K562 (cell line): Measurements from ENCODE around the gene PCDH18. TPM values are rescaled to one million over a fixed set of nuclear protein-coding genes. Genes with fewer than 3 reads are reported as not detected.
A peak's percentile ranks its signal among the peaks of the same experiment; 100 is the strongest.

Experiments
- ATAC-seq: fragments of 200-7000 bp; cut with Tn5 transposase; 3 replicates; pipeline ENCODE4 v1.9.1; 2020; ENCODE audit warnings: moderate library complexity
- Bru-seq: library from RNA; stranded (reverse); fragments of 400-500 nt; gene quantifications from one replicate; lab custom pipeline; 2021; lab: Mats Ljungman, UMichigan
- BruChase-seq, 2 experiments: library from RNA; stranded (reverse); fragments of 400-500 nt; gene quantifications; one replicate each; lab custom pipeline; 2021; lab: Mats Ljungman, UMichigan
- BruUV-seq: library from RNA; stranded (reverse); fragments of 400-500 nt; replicated peaks from 2 replicates; lab custom pipeline; 2021; lab: Mats Ljungman, UMichigan
- CTCF ChIA-PET: fragments of 300-600 bp; formaldehyde crosslinking; extraction: SDS; loops from one replicate; lab custom pipeline; 2021; ENCODE audit warnings: low intra/inter-chr PET ratio; lab: Yijun Ruan, JAX
- POLR2A ChIA-PET: fragments of 300-600, 350-650 bp; sonication (Branson Sonifier 250); formaldehyde crosslinking; extraction: SDS; loops from one replicate; lab custom pipeline; 2021; ENCODE audit warnings: antibody characterized with exemption, inconsistent platforms; lab: Yijun Ruan, JAX
- DNase-seq, 4 experiments: peaks; one replicate each; pipeline versions ENCODE4 v3.0.0 to v3.0.0-alpha.2; 2011 to 2018; ENCODE audit warnings: low spot score in 3 of 4, mixed read lengths in 3 of 4; ENCODE audit errors: extremely low read depth in 1 of 4
- FAIRE-seq: peaks from 2 replicates; lab custom pipeline; 2011; peaks lifted over from hg19 to GRCh38; lab: Jason Lieb, UNC
- H2AFZ ChIP-seq: 2 replicates; pipeline ENCODE4 v1.6.0; 2011; ENCODE audit warnings: low read depth, low read length, control low read depth, inconsistent platforms
- H3K27ac ChIP-seq: fragments of 200-600 bp; 3 replicates; pipeline ENCODE4 v1.8.0; 2011; ENCODE audit warnings: low read depth, mild to moderate bottlenecking, control low read depth, inconsistent platforms, low read length, moderate library complexity, mixed read lengths; ENCODE audit errors: extremely low read depth
- H3K27me3 ChIP-seq, 2 experiments: fragments of 300-600 bp in 1 of 2; 2 replicates in 1 of 2; 3 replicates in 1 of 2; pipeline versions ENCODE4 v1.6.0 to v1.8.0; 2011; ENCODE audit warnings: inconsistent platforms in 2 of 2, low read length in 2 of 2, mild to moderate bottlenecking in 1 of 2, mixed read lengths in 1 of 2, moderate library complexity in 1 of 2; ENCODE audit not compliant: control insufficient read depth in 2 of 2, insufficient read depth in 2 of 2
- H3K36me3 ChIP-seq: fragments of 300-600 bp; 3 replicates; pipeline ENCODE4 v1.8.0; 2011; ENCODE audit warnings: mild to moderate bottlenecking, low read length, inconsistent platforms; ENCODE audit not compliant: control insufficient read depth, insufficient read depth
- H3K4me1 ChIP-seq, 2 experiments: fragments of 200-600 bp in 1 of 2; replicated peaks in 1 of 2; 2 replicates in 1 of 2; 3 replicates in 1 of 2; pipeline versions ENCODE4 v1.5.1 to v1.8.0; 2011; ENCODE audit warnings: inconsistent platforms in 2 of 2, low read length in 2 of 2, mild to moderate bottlenecking in 1 of 2, mixed read lengths in 1 of 2, moderate library complexity in 1 of 2; ENCODE audit not compliant: control insufficient read depth in 2 of 2, insufficient read depth in 2 of 2
- H3K4me2 ChIP-seq: 2 replicates; pipeline ENCODE4 v1.6.1; 2011; ENCODE audit warnings: low read length, control low read depth, inconsistent platforms, mixed read lengths; ENCODE audit not compliant: insufficient read depth
- H3K4me3 ChIP-seq: fragments of 200-600 bp; sonication (generic), shearing (Covaris generic); 2 replicates; pipeline ENCODE4 v1.5.1; 2016; ENCODE audit warnings: control low read depth, inconsistent platforms
- H3K79me2 ChIP-seq: fragments of 200-600 bp; 3 replicates; pipeline ENCODE4 v1.8.0; 2011; ENCODE audit warnings: low read length, inconsistent platforms; ENCODE audit not compliant: control insufficient read depth, insufficient read depth
- H3K9ac ChIP-seq, 2 experiments: 2 replicates each; pipeline versions ENCODE4 v1.6.0 to v1.6.1; 2011; ENCODE audit warnings: low read depth in 2 of 2, low read length in 2 of 2, control low read depth in 1 of 2, inconsistent platforms in 1 of 2, mild to moderate bottlenecking in 1 of 2, mixed read lengths in 1 of 2; ENCODE audit not compliant: insufficient read depth in 1 of 2
- H3K9me1 ChIP-seq: one replicate; pipeline ENCODE4 v1.6.0; 2011; ENCODE audit warnings: inconsistent platforms, mild to moderate bottlenecking, low read length, moderate library complexity; ENCODE audit not compliant: control insufficient read depth, insufficient read depth
- H3K9me3 ChIP-seq: replicated peaks from 2 replicates; pipeline ENCODE4 v1.5.1; 2011; ENCODE audit warnings: low read depth, low read length, inconsistent platforms; ENCODE audit not compliant: control insufficient read depth, insufficient read depth
- H4K20me1 ChIP-seq: replicated peaks from 2 replicates; pipeline ENCODE4 v1.6.1; 2011; ENCODE audit warnings: low read length, inconsistent platforms, mixed read lengths; ENCODE audit not compliant: control insufficient read depth, insufficient read depth
- CTBP1 ChIP-seq: fragments of 450-650 bp; IDR thresholded peaks from 2 replicates; pipeline ENCODE4 v1.6.1; 2016; ENCODE audit warnings: borderline replicate concordance
- FOXO4 ChIP-seq: fragments of 450-650 bp; formaldehyde crosslinking; IDR thresholded peaks from 2 replicates; pipeline ENCODE4 v1.4.0; 2020; ENCODE audit warnings: mild to moderate bottlenecking, moderate library complexity
- KDM2B ChIP-seq: fragments of 250-450 bp; sonication (Bioruptor Pico); IDR thresholded peaks from 2 replicates; pipeline ENCODE4 v1.8.0; 2021; ENCODE audit warnings: mild to moderate bottlenecking, moderate library complexity
- KDM5B ChIP-seq: fragments of 200-600 bp; sonication (generic); IDR thresholded peaks from 2 replicates; pipeline ENCODE4 v1.6.1; 2012; ENCODE audit warnings: low read depth, mild to moderate bottlenecking, moderate library complexity, low read length, control low read depth, inconsistent platforms; ENCODE audit not compliant: insufficient replicate concordance
- MTA2 ChIP-seq: fragments of 450-650 bp; IDR thresholded peaks from 2 replicates; pipeline ENCODE4 v1.6.1; 2016; ENCODE audit warnings: low read depth
- PPARD ChIP-seq: fragments of 250-450 bp; sonication (Bioruptor Pico); IDR thresholded peaks from 2 replicates; pipeline ENCODE4 v1.8.0; 2022; ENCODE audit warnings: inconsistent platforms, mild to moderate bottlenecking, moderate library complexity
- RBM14 ChIP-seq: fragments of 200-400 bp; formaldehyde crosslinking; IDR thresholded peaks from 2 replicates; pipeline ENCODE4 v1.6.1; 2018; ENCODE audit warnings: low read depth, mild to moderate bottlenecking, low read length, moderate library complexity, borderline replicate concordance; ENCODE audit not compliant: insufficient read depth
- ZFP30 ChIP-seq: fragments of 250-450 bp; sonication (Bioruptor Pico); IDR thresholded peaks from 2 replicates; pipeline ENCODE4 v1.8.0; 2022; ENCODE audit warnings: moderate library complexity, mild to moderate bottlenecking, inconsistent platforms, borderline replicate concordance
- ZNF174 ChIP-seq: fragments of 250-450 bp; sonication (Bioruptor Pico); IDR thresholded peaks from 2 replicates; pipeline ENCODE4 v1.4.0; 2020; ENCODE audit warnings: mild to moderate bottlenecking
- ZNF277 ChIP-seq: fragments of 250-450 bp; sonication (Bioruptor Pico); IDR thresholded peaks from 2 replicates; pipeline ENCODE4 v1.8.0; 2022; ENCODE audit warnings: inconsistent platforms, mild to moderate bottlenecking, moderate library complexity, borderline replicate concordance
- ZNF445 ChIP-seq: fragments of 250-450 bp; sonication (Bioruptor Pico); IDR thresholded peaks from 2 replicates; pipeline ENCODE4 v1.4.0; 2020; ENCODE audit warnings: low read depth, mild to moderate bottlenecking, moderate library complexity
- ZNF77 ChIP-seq: fragments of 250-450 bp; sonication (Bioruptor Pico); IDR thresholded peaks from 2 replicates; pipeline ENCODE4 v1.5.0; 2020
- WGBS: fragments of 100-300 bp; shearing (Covaris generic); methylation state at CpG from one replicate; pipeline ENCODE4 v1.1.6; 2016; ENCODE audit warnings: low coverage, mixed read lengths; ENCODE audit not compliant: insufficient coverage; ENCODE audit errors: missing lambda C conversion rate; 5-methylcytosine and 5-hydroxymethylcytosine counted together
- in situ Hi-C: fragments of 300-500 bp; cut with MboI; formaldehyde crosslinking; loops from 4 replicates; pipeline ENCODE4 v1.15.0; 2018; ENCODE audit warnings: inconsistent platforms, mixed read lengths
- intact Hi-C: fragments of 100-400 bp; cut with micrococcal nuclease; formaldehyde crosslinking; loops from 2 replicates; pipeline ENCODE4 v1.14.2; 2022
- long read RNA-seq, 3 experiments: library from polyadenylated mRNA in 2 of 3; library from RNA in 1 of 3; unstranded in 2 of 3; stranded (forward) in 1 of 3; transcript quantifications; one replicate each; pipeline ENCODE4 v2.0.0, GENCODE V29; 2019 to 2022
- polyA minus RNA-seq, 3 experiments: library from RNA; depleted of rRNA, polyadenylated mRNA; stranded (reverse); fragments of >200 nt; gene quantifications; 2 replicates each; pipeline ENCODE4 v1.2.3, GENCODE V29; 2011
- polyA plus RNA-seq, 8 experiments: library from polyadenylated mRNA; depleted of rRNA in 4 of 8; stranded (reverse) in 5 of 8; unstranded in 3 of 8; fragments of >200 nt; fragmentation: Nextera tagmentation in 2 of 8; fragmentation: Illumina TruSeq in 1 of 8; extraction: Ambion mirVana in 2 of 8; extraction: Trizol in 1 of 8; gene quantifications; 2 replicates each; pipeline versions ENCODE4 v1.2.1 to v1.2.3, GENCODE V29; 2011 to 2014; ENCODE audit warnings: inconsistent platforms in 1 of 8, missing spikeins in 1 of 8
- total RNA-seq, 7 experiments: library from RNA; depleted of rRNA in 6 of 7; stranded (reverse); fragments of >200 nt in 6 of 7; fragmentation: Illumina TruSeq in 2 of 7; extraction: Trizol in 2 of 7; gene quantifications; 2 replicates each; pipeline versions ENCODE4 v1.2.1 to v1.2.3, GENCODE V29; 2011 to 2021; ENCODE audit warnings: low replicate concordance in 1 of 7

The PCDH18 gene
- total RNA-seq (2011; cell fraction: chromatin; rRNA removed; ENCODE audit: low replicate concordance), result not detected in 2 replicates
- not detected in 2 replicates for total RNA-seq (2011; cell fraction: nucleolus; rRNA removed)
- total RNA-seq (2011; cell fraction: nucleoplasm; rRNA removed), result 0.29 TPM in 1 of 2 replicates, not detected in the other
- total RNA-seq (2014; rRNA removed), result not detected in 2 replicates
- total RNA-seq (2014; rRNA removed; fragmentation: Illumina TruSeq; extraction: Trizol), result not detected in 2 replicates
- total RNA-seq (2015; rRNA removed; fragmentation: Illumina TruSeq; extraction: Trizol), result not detected in 2 replicates
- total RNA-seq (2021), result 0.09 and 0.11 TPM in 2 replicates
- 0.04 TPM in 2 replicates for polyA plus RNA-seq (2011; rRNA removed)
- polyA plus RNA-seq (2011; cell fraction: cytosol; rRNA removed), result 0.09 TPM in 1 of 2 replicates, not detected in the other
- polyA plus RNA-seq (2011; cell fraction: nucleus; rRNA removed), result 0.13 TPM in 1 of 2 replicates, not detected in the other
- not detected in 2 replicates for polyA plus RNA-seq (2012)
- not detected in 2 replicates for polyA plus RNA-seq (2014; fragmentation: Illumina TruSeq; extraction: Trizol)
- polyA plus RNA-seq (2014; fragmentation: Nextera tagmentation; extraction: Ambion mirVana), result not detected
- polyA plus RNA-seq (2014; rRNA removed), result not detected in 2 replicates
- 0.25 and 0.30 TPM in 2 replicates for polyA minus RNA-seq (2011; rRNA and poly(A)+ RNA removed)
- polyA minus RNA-seq (2011; cell fraction: cytosol; rRNA and poly(A)+ RNA removed), result not detected in 2 replicates
- under 0.01 and 0.22 TPM in 2 replicates for polyA minus RNA-seq (2011; cell fraction: nucleus; rRNA and poly(A)+ RNA removed)
- Bru-seq, nascent RNA, result percentile 7 among the genes with signal in this experiment
- BruChase-seq, experiment 1, labeled RNA remaining after a 2-hour chase, result percentile 7 among the genes with signal in this experiment
- not detected for BruChase-seq, experiment 2, labeled RNA remaining after a 6-hour chase
- long read RNA-seq, experiment 1, result 0 reads
- long read RNA-seq, experiment 2, result 0 reads
- long read RNA-seq, experiment 3, result 0 reads

GRCh38 chr4:137531986-137532868, at the start of gene PCDH18:
Gene PCDH18, minus strand, starts transcription at chr4:137532494. Its CDS starts 406 bp downstream, at chr4:137532088.
- Histone ChIP-seq H3K4me1 (no peaks in the 10 kb centered on the region), H3K9me1 (no peaks in the 10 kb centered on the region), H2AFZ (no peak within 1 kb of the TSS), H3K4me3 (no peak within 1 kb of the TSS), H3K4me2 (no peak within 1 kb of the TSS), H3K36me3 (no peaks in the 10 kb centered on the region), H3K9ac (no peak within 1 kb of the TSS), H3K9me3 (no peaks in the 10 kb centered on the region; the same call in 1 of the 2 replicates), H3K79me2 (no peaks in the 10 kb centered on the region), H3K27me3 (no peaks in the 10 kb centered on the region), H3K27ac (no peak within 1 kb of the TSS), H4K20me1 (no peaks in the 10 kb centered on the region)
- POLR2A ChIA-PET, result no interaction called here
- TF ChIP-seq ZNF174 (CRISPR knock-in tag) (no peak), KDM2B (CRISPR knock-in tag) (no peak), ZNF277 (no peak), ZFP30 (no peak), MTA2 (no peak), CTBP1 (no peak), KDM5B (no peak), ZNF445 (no peak), ZNF77 (CRISPR knock-in tag) (no peak), PPARD (CRISPR knock-in tag) (no peak), RBM14 (no peak), FOXO4 (CRISPR knock-in tag) (no peak)
- FAIRE-seq (no peak), ATAC-seq (no peak), DNase-seq (no peak)
- in situ Hi-C loops, result no loop called here
- 2% methylated on average over 24 of the region's 28 CpGs for WGBS
- CTCF ChIA-PET, result no interaction called here
- intact Hi-C loops, result no loop called here
- BruUV-seq, result no TSS peak
